GM12872 (cell line): ENCODE data around the gene GIT1.
A peak's percentile ranks its signal among the peaks of the same experiment; 100 is the strongest.

Experiments used
- TF ChIP-seq, protein P1 (sequence below): IDR thresholded peaks from 3 replicates; pipeline ENCODE4 v1.5.1; 2011; ENCODE audit warnings: low read depth, mild to moderate bottlenecking, low read length, moderate library complexity; ENCODE audit not compliant: insufficient read depth

Gene GIT1

DNA sequence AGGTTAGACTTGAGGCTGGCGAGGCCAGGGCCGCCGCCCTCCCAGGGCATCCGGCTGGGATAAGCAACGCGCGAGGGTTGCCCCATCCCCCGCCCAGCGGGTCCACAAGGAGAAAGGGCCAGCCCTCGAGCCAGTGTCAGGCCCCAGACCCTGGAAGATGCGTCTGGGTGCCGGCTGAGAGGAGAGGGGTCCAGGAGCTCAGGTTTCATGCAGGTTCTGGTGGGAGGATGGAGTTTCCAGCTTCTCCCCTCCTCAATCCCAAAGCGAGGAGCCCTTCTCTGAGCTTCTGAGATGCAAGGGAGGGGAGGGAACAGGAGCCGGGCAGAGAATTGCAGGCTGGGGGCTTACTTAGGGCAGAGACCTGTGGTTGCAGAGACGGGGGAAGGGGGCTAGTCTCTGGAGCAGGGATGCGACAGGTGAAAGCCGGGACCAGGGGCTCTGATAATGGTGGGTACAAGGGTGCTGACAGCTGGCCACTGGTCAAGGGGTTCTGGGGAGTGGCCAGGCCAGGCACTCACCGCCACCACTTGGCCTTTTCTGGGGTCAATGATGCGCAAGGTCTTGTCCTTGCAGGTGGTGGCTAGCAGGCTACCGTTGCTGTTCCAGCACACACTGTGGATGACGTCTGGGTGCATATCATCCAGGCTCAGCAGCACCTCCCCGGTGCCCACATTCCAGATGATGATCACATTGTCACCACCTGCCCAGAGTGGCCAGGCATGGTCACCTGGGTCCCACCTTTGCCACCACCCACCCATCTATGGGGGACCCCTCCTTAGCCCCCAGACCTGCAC is 29.0 kb upstream of the GIT1 start:
- TF ChIP-seq, protein P1, sequence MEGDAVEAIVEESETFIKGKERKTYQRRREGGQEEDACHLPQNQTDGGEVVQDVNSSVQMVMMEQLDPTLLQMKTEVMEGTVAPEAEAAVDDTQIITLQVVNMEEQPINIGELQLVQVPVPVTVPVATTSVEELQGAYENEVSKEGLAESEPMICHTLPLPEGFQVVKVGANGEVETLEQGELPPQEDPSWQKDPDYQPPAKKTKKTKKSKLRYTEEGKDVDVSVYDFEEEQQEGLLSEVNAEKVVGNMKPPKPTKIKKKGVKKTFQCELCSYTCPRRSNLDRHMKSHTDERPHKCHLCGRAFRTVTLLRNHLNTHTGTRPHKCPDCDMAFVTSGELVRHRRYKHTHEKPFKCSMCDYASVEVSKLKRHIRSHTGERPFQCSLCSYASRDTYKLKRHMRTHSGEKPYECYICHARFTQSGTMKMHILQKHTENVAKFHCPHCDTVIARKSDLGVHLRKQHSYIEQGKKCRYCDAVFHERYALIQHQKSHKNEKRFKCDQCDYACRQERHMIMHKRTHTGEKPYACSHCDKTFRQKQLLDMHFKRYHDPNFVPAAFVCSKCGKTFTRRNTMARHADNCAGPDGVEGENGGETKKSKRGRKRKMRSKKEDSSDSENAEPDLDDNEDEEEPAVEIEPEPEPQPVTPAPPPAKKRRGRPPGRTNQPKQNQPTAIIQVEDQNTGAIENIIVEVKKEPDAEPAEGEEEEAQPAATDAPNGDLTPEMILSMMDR = no peak

- TF ChIP-seq, protein P1 = peak; percentile 88
Observed at GRCh38 chr17:29617481-29618271, 28.2 kb upstream of the GIT1 start.

DNA sequence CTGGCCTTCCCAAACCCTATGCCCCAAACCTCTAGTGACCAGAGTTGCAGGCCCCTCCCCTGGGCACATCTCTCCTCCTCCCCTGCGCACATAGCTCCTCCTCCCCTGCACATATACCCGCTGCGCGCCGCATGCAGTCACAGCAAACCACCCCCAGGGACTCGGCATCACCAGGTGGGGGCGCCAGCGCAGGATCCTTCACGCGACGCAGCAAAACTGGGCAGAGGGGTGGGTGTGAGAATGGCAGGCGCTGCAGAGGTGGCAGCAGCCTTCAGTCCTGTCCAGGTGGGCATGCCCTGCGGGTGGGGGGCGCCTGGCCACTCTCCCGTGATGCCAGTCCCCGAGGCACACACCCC is 27.7 kb upstream of the GIT1 start:
- TF ChIP-seq, protein P1 = peak; percentile 86

- TF ChIP-seq, protein P1 = no peak
Observed at GRCh38 chr17:29616300-29617048, 27.0 kb upstream of the GIT1 start.

- TF ChIP-seq, protein P1 = no peak
Observed at GRCh38 chr17:29615492-29616299, 26.2 kb upstream of the GIT1 start.

DNA sequence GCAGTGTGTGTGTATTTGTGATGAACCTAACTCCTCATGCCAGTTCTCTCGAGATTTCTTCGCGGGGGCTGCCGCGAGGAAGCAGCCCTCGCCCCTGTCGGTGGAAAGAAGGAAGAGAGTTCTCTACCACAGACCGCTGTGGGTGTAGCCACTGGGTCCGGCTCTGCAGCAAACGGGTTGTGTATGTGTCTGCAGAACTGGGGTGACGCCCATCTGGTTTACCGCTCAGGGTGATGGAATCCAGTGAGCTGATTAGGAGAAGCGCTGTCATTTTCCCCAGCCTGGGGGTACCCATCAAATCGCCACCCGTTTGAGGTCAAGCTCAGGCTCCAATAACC is 25.6 kb upstream of the GIT1 start:
- TF ChIP-seq, protein P1 = 0 out of 3 replicates have a peak, but pooled peaks have one; percentile 2
